Gastrocnemius medialis (tissue), 4 donors: ENCODE measurements around the gene GDF7.

Source experiments
- POLR2A ChIP-seq, 2 donors: fragments of 450-650 bp; IDR thresholded peaks; one replicate each; pipeline ENCODE4 v1.6.1; 2017; ENCODE audit warnings: antibody characterized with exemption in 2 of 2, mild to moderate bottlenecking in 2 of 2, moderate library complexity in 2 of 2
- TF ChIP-seq, protein P1 (sequence below), 5 experiments: fragments of 450-650 bp in 3 of 5; fragments of 200-600 bp in 2 of 5; sonication (generic) in 2 of 5; IDR thresholded peaks in 4 of 5; conservative IDR thresholded peaks in 1 of 5; 1 replicate in 4 of 5; 2 replicates in 1 of 5; pipeline ENCODE4 v1.5.1; 2016 to 2019; ENCODE audit warnings: antibody characterized with exemption in 5 of 5, mild to moderate bottlenecking in 3 of 5, moderate library complexity in 3 of 5

DNA sequence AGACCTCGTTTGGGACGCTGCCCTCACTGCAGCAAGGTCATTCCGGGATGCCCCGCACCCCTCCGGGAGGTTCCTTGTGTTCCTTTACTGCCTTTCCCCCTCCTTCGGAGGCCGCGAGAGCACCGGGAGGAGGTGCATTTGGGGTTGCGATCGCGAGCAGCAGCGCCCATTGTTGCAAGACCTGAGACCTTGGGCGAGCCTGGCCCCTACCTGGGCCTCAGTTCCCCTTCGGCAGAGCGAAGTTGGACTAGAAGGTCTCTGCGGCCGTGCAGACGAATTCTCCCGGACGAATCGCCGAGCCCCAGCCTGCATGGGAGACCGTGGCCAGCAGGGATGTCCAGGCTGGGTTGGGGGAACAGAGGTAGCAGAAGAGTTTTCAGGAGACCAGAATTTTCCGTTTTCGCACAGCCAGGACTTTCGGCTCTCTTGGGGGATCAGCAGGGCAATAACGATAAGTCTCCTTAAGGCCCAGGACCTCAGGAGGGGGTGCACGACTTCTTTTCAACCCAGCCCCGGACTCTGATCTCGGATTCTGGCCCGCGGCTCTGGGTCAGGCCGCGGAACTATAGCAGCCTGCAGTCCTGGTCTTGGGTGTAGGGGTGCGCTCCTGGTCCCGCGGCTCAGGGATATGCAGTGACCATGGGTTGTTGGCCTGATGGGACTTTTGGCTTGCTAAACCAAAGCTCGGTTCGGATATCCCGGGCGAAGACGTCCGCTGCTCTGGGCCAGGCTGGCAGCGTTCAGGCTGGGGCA, 2.8 kb downstream of the GDF7 start:
- no peak for TF ChIP-seq POLR2A (IDR thresholded peaks at IDR 0.05)
- TF ChIP-seq, protein P1, sequence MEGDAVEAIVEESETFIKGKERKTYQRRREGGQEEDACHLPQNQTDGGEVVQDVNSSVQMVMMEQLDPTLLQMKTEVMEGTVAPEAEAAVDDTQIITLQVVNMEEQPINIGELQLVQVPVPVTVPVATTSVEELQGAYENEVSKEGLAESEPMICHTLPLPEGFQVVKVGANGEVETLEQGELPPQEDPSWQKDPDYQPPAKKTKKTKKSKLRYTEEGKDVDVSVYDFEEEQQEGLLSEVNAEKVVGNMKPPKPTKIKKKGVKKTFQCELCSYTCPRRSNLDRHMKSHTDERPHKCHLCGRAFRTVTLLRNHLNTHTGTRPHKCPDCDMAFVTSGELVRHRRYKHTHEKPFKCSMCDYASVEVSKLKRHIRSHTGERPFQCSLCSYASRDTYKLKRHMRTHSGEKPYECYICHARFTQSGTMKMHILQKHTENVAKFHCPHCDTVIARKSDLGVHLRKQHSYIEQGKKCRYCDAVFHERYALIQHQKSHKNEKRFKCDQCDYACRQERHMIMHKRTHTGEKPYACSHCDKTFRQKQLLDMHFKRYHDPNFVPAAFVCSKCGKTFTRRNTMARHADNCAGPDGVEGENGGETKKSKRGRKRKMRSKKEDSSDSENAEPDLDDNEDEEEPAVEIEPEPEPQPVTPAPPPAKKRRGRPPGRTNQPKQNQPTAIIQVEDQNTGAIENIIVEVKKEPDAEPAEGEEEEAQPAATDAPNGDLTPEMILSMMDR (IDR thresholded peaks at IDR 0.05 in 4 of 5, conservative IDR thresholded peaks at IDR 0.05 in 1 of 5), result no peak
